IPS-18c (cell line): Measurements from ENCODE around the gene DPP7.

Experiments used
- H3K4me3 ChIP-seq: 2 replicates; pipeline ENCODE4 v1.7.0; 2013; ENCODE audit warnings: low read depth, mild to moderate bottlenecking, low read length, moderate library complexity; ENCODE audit not compliant: insufficient read depth
- H3K9me3 ChIP-seq: one replicate; pipeline ENCODE4 v1.6.1; 2013; ENCODE audit warnings: mild to moderate bottlenecking, low read length, moderate library complexity; ENCODE audit not compliant: control insufficient read depth, insufficient read depth

The DPP7 gene

DNA sequence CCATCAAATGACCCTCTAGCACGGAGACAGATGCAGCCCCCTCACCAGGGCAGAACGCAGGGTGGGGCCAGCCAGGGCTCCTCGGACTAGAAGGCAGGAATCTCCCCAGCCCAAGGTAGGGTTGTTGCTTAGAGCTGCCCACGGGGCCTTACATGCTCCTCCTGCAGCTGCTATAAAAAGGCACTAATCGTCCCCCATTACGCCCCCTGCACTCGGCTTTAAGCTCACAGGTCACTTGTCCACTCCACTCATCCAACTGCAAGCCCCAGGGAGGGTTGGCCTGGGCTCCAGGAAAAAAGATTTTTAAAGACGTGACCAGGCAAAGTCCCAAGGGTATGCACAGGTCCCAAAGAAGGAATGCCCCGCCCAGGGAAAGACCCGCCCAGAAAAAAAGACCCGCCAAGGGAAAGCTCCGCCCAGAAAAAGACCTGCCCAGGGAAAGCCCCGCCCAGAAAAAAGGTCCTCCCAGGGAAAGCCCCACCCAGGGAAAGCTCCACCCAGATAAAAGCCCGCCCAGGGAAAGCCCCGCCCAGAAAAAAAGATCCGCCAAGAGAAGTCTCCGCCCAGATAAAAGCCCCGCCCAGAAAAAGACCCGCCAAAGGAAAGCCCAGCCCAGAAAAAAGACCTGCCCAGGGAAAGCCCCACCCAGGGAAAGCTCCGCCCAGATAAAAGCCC is 35.5 kb upstream of the DPP7 start:
- Histone ChIP-seq H3K4me3 (peak overlapping the region; percentile 6; the same call in 1 of the 2 replicates), H3K9me3 (no peaks in the 10 kb centered on the region)

DNA sequence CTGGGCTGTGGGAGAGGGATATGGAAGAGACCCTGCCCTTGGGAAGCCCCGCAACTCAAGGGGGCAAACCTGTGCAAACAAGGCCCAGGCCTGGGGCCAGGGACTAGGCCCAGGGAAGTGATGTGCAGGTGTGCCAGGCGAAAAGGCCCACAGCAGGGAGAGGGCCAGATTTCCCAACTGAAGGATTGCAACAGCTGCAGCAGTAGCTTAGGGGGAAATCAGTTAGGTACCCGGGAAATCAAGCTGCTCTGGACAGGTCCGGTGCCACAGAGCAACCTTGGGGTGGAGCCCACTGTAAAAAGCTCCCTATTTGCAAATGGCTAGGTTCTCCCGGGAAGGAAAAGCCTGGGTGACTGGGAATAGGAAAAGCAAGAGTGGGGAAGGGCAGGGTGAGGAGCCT is 34.8 kb upstream of the DPP7 start:
- H3K9me3 ChIP-seq: no peaks in the 10 kb centered on the region
- no peak overlapping the region for H3K4me3 ChIP-seq

- no peak overlapping the region for H3K4me3 ChIP-seq
- no peaks in the 10 kb centered on the region for H3K9me3 ChIP-seq
These were observed 34.1 kb upstream of the DPP7 start for GRCh38 chr9:137148661-137149060.

DNA sequence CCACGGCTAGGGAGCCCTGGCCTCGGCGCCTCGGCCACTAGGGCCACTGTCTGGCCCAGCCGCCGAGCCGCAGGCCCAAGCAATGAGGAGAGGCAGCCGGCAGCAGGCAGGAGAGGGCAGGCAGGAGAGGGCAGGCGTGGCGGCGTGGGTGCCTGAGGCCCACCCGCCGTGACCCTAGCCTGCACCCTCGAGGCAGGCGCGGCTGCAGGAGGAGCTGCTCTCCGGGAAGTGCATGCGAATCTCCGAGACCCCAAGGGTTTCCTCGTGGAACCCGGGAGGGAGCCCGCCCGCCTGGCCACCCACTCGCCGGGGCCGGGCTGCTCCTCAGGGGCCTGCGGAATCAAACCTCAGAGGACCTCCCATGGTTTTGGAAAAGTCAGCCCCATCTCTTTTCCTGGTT is 33.7 kb upstream of the DPP7 start:
- H3K9me3 ChIP-seq: no peaks in the 10 kb centered on the region
- no peak overlapping the region for H3K4me3 ChIP-seq

- no peak overlapping the region for H3K4me3 ChIP-seq
- H3K9me3 ChIP-seq: no peaks in the 10 kb centered on the region
These were observed 33.2 kb upstream of the DPP7 start for GRCh38 chr9:137147793-137148160.

DNA sequence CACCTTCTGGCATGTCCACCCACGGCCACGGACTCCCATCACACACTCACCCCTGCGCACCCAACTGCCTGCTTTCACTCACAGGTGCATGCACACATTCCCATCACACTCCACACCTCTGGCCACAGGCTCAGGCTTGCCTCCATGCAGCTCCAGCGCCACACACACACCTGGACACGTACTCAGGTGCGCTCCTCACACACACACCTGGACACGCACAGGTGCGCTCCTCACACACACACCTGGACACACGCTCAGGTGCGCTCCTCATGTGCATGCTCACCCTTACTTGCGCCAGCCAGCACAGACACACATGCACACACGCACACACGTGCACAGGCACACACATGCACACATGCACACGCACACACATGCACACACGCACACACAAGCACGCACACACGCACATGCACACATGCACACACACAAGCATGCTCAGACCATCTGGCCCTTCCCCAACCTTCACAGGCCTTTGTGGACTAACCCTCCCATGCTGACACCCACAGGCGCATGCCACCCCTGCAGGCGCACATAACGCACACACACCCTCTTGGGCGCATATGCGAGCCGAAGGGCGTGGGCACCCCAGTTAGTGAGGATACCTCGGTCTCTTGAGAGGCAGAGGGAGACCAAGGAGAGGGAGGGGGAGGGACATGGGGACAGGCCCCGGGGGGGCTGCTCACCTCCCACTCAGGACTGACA is 32.7 kb upstream of the DPP7 start:
- Histone ChIP-seq H3K4me3 (no peak overlapping the region), H3K9me3 (no peaks in the 10 kb centered on the region)

GRCh38 chr9:137146527-137146918 is 32.0 kb upstream of the DPP7 start:
- H3K4me3 ChIP-seq: no peak overlapping the region
- no peaks in the 10 kb centered on the region for H3K9me3 ChIP-seq

DNA sequence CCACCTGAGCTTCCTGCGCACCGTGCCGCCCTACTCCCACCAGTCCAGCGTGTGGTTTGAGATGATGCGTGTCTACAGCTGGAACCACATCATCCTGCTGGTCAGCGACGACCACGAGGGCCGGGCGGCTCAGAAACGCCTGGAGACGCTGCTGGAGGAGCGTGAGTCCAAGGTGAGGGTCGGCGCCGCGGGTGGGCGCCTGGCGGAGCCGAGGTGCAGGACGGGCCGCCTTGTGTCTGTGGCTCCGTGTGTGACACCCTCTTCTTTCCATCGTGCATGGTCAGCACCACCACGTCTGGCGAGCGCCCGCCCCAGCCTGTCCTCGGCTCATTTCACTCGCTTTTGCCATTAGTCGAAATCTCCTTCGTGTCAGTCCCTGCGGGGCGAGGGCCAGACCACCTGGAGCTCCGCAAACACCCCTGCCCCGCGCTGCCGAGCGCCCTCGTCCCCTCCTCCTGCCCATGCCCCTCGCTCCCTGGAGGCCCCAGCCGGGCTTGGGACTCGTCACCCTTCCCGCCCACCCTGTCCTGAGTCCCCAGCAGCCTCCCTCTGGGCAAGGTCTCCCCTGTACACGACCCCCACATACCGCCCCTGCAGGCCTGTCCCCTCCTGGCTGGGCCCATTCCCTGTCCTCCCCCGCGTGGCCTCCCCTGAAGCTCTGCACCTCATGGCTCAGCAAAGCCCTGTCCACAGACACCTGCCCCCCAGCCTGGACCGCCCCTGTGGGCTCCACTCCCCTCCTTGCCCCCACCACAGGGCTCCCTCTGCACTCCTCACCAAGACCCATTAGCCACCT is 31.4 kb upstream of the DPP7 start:
- H3K9me3 ChIP-seq: no peaks in the 10 kb centered on the region
- no peak overlapping the region for H3K4me3 ChIP-seq

DNA sequence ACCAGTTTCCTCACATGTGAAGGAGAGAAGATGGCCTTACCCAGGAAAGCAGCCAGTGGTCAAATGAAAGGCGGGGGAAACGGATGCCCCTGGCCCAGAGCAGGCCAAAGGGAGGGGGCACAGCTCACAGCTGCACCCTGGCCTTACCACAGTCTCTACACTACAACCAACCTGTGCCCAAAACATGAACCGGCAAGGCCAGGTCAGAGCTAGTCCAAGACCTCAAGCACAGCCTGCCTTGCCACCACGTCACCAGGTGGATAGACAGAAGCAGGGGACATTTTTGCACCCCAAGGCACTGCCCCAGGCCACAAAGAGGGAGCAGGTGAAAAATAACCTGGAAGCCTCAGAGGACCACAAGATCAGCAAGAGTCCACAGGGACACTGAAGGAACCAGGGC is 28.9 kb upstream of the DPP7 start:
- Histone ChIP-seq H3K9me3 (peaks cover 5% of the 10 kb centered on the region), H3K4me3 (no peak overlapping the region)

GRCh38 chr9:137141976-137142936 is 27.7 kb upstream of the DPP7 start:
- Histone ChIP-seq H3K4me3 (no peak overlapping the region), H3K9me3 (peaks cover 5% of the 10 kb centered on the region)

DNA sequence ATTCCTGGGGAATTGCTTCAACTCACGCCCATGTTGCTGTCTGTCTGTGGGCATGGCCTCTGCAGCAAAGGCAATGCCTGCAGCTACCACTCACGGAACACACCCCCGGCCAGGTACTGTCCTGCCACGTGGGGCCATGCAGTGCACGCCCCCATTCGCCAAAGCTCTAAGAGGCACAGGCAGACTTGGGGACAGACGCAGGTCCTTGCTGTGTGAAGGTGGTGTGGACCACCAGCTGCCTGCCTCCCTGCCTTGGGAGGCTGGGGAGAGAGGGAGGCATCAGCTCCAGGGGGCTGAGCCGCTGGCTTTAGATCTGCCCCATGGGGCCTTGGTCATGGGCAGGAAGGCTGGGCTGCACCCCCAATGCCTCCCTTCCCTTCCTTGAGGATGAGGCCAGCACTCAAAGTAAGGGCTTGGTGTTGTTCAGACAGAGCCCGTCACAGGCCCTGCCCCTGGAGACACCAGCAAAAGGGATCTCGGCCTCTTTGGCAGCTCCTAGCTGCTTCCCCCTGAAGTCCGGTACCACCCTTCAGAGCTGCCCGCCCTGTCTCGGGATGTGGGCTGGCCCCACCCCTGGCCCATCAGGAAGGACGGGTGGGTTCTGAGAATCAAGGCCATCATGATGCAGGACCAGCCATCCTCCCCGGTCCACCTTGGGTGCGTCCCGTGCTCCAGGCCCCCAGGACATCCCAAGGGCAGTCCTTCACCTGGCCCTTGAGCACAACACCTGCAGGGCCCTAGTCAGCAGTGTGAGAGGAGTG is 26.7 kb upstream of the DPP7 start:
- Histone ChIP-seq H3K9me3 (peaks cover 5% of the 10 kb centered on the region), H3K4me3 (no peak overlapping the region)

GRCh38 chr9:137140151-137141012 is 25.8 kb upstream of the DPP7 start:
- no peak overlapping the region for H3K4me3 ChIP-seq

DNA sequence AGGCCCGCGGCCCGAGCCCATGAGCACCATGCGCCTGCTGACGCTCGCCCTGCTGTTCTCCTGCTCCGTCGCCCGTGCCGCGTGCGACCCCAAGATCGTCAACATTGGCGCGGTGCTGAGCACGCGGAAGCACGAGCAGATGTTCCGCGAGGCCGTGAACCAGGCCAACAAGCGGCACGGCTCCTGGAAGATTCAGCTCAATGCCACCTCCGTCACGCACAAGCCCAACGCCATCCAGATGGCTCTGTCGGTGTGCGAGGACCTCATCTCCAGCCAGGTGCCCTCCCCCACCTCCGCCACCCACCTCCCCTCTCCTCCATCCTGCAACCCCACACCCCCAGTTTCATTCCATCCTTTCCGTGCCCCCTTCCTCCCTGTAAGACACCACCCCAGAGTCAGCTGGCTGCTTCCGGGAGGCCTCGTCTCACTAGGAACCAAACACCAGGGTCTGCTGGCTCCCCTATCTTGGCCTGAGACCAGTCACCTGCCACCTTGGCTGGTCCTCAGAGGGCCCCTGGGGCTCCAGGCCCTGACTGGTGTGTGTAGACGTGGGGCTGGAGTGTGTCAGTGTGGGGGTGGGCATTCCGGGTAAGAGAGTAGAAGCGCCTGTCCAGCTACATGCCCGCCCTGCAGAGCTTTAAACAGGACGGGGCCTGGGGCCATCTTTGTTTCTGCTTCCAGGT is 25.1 kb upstream of the DPP7 start:
- H3K4me3 ChIP-seq: no peak overlapping the region; the same call in 1 of the 2 replicates
- H3K9me3 ChIP-seq: peaks cover 5% of the 10 kb centered on the region

More at GRCh38 chr9:137140151-137141012, 25.8 kb upstream of the DPP7 start:
- peaks cover 5% of the 10 kb centered on the region for H3K9me3 ChIP-seq

- H3K9me3 ChIP-seq: peaks cover 5% of the 10 kb centered on the region
- peak within 1 kb of the TSS; percentile 24; the same call in 1 of the 2 replicates for H3K4me3 ChIP-seq
These were observed 24.4 kb upstream of the DPP7 start, which contains the start of gene GRIN1 for GRCh38 chr9:137138722-137139467. Gene GRIN1 (plus strand): TSS chr9:137139154. CDS start chr9:137139487, 333 bp downstream.
